NT2/D1 (cell line): Measurements from ENCODE around the gene METRN.
"Not testable (repeated sequence)": the region's sequence is repeated elsewhere in the genome, so short reads cannot be mapped to it uniquely, and the experiment has no call there.

Experiments
- DNase-seq: peaks from one replicate; pipeline ENCODE4 v3.0.0-alpha.2; 2011; ENCODE audit warnings: low read depth, low spot score
- H3K27me3 ChIP-seq: 2 replicates; pipeline ENCODE4 v1.6.0; 2011; ENCODE audit warnings: mild to moderate bottlenecking; ENCODE audit not compliant: insufficient read length, insufficient read depth
- H3K36me3 ChIP-seq: 2 replicates; pipeline ENCODE4 v1.6.1; 2011; ENCODE audit warnings: mild to moderate bottlenecking, low read length, mixed read lengths; ENCODE audit not compliant: insufficient read depth, insufficient read length
- H3K4me1 ChIP-seq: 2 replicates; pipeline ENCODE4 v1.5.1; 2011; ENCODE audit not compliant: insufficient read depth, insufficient read length
- H3K4me3 ChIP-seq: 2 replicates; pipeline ENCODE4 v1.5.1; 2011; ENCODE audit warnings: low read depth; ENCODE audit not compliant: insufficient read length
- H3K9ac ChIP-seq: 2 replicates; pipeline ENCODE4 v1.6.0; 2011; ENCODE audit warnings: low read depth; ENCODE audit not compliant: insufficient read length
- H3K9me3 ChIP-seq: 2 replicates; pipeline ENCODE4 v1.5.1; 2011; ENCODE audit warnings: mild to moderate bottlenecking, low read length; ENCODE audit not compliant: insufficient read depth
- SUZ12 ChIP-seq: IDR thresholded peaks from 2 replicates; pipeline ENCODE4 v1.6.1; 2011; ENCODE audit not compliant: insufficient read length, insufficient read depth; ENCODE audit errors: extremely low read depth
- YY1 ChIP-seq: IDR thresholded peaks from 2 replicates; pipeline ENCODE4 v1.6.1; 2011; ENCODE audit not compliant: insufficient read length, insufficient read depth
- ZNF274 ChIP-seq: IDR thresholded peaks from 2 replicates; pipeline ENCODE4 v1.6.1; 2011; ENCODE audit warnings: mild to moderate bottlenecking, low read depth, low read length

The METRN gene

GRCh38 chr16:750485-750884, 35.6 kb downstream of the METRN start:
- DNase-seq = no peak
- TF ChIP-seq YY1 (no peak), ZNF274 (no peak), SUZ12 (no peak)
- H3K9ac ChIP-seq = peak overlapping the region; percentile 36
- H3K36me3 ChIP-seq = no peaks in the 10 kb centered on the region
- peaks cover 5% of the 10 kb centered on the region for H3K27me3 ChIP-seq
- no peak overlapping the region for H3K4me3 ChIP-seq
- no peaks in the 10 kb centered on the region for H3K9me3 ChIP-seq
- H3K4me1 ChIP-seq = peaks cover 10% of the 10 kb centered on the region

GRCh38 chr16:751152-752006, 36.5 kb downstream of the METRN start:
- no peak for DNase-seq
- H3K27me3 ChIP-seq = peaks cover 5% of the 10 kb centered on the region

GRCh38 chr16:752007-752312, 37.0 kb downstream of the METRN start:
- Histone ChIP-seq H3K9ac (peak overlapping the region; percentile 71), H3K36me3 (no peaks in the 10 kb centered on the region), H3K4me3 (peak overlapping the region; percentile 22), H3K9me3 (no peaks in the 10 kb centered on the region), H3K27me3 (peaks cover 5% of the 10 kb centered on the region), H3K4me1 (peaks cover 10% of the 10 kb centered on the region)
- TF ChIP-seq YY1 = no peak
- TF ChIP-seq ZNF274 = no peak
- TF ChIP-seq SUZ12 = no peak
- peak; percentile 61 for DNase-seq

More at GRCh38 chr16:751152-752006, 36.5 kb downstream of the METRN start:
- Histone ChIP-seq H3K9ac (peak overlapping the region; percentile 71), H3K4me1 (peaks cover 10% of the 10 kb centered on the region), H3K9me3 (no peaks in the 10 kb centered on the region), H3K36me3 (no peaks in the 10 kb centered on the region), H3K4me3 (no peak overlapping the region)
- TF ChIP-seq SUZ12 = no peak
- TF ChIP-seq YY1 = no peak
- no peak for TF ChIP-seq ZNF274

- not testable (repeated sequence) for H3K9me3 ChIP-seq, H3K9ac ChIP-seq, H3K27me3 ChIP-seq, H3K4me3 ChIP-seq, H3K36me3 ChIP-seq, DNase-seq
- H3K4me1 ChIP-seq = peaks cover 12% of the 10 kb centered on the region
Measured at GRCh38 chr16:754121-754607, 39.2 kb downstream of the METRN start.

GRCh38 chr16:754656-755055, 39.7 kb downstream of the METRN start:
- Histone ChIP-seq H3K4me3 (no peak overlapping the region), H3K9ac (no peak overlapping the region), H3K36me3 (no peaks in the 10 kb centered on the region), H3K9me3 (no peaks in the 10 kb centered on the region), H3K27me3 (peaks cover 5% of the 10 kb centered on the region), H3K4me1 (peaks cover 12% of the 10 kb centered on the region)
- TF ChIP-seq SUZ12 (no peak), YY1 (no peak), ZNF274 (no peak)
- no peak for DNase-seq

- Histone ChIP-seq H3K4me3 (no peak overlapping the region), H3K27me3 (no peaks in the 10 kb centered on the region), H3K36me3 (no peaks in the 10 kb centered on the region), H3K4me1 (peaks cover 13% of the 10 kb centered on the region), H3K9me3 (no peaks in the 10 kb centered on the region), H3K9ac (no peak overlapping the region)
- TF ChIP-seq SUZ12 (no peak), ZNF274 (no peak), YY1 (no peak)
- DNase-seq = no peak
Measured at GRCh38 chr16:756428-756827, 41.5 kb downstream of the METRN start.

GRCh38 chr16:759110-759910, 44.4 kb downstream of the METRN start:
- Histone ChIP-seq H3K4me3 (no peak overlapping the region), H3K4me1 (peaks cover 23% of the 10 kb centered on the region), H3K9me3 (no peaks in the 10 kb centered on the region), H3K27me3 (no peaks in the 10 kb centered on the region), H3K36me3 (no peaks in the 10 kb centered on the region), H3K9ac (no peak overlapping the region)
- TF ChIP-seq SUZ12 (no peak), YY1 (no peak), ZNF274 (no peak)
- DNase-seq = no peak
